Spinal cord (tissue), 10 donors: ENCODE measurements around the gene CAMK2A. TPM values are rescaled to one million over a fixed set of nuclear protein-coding genes. Genes with fewer than 3 reads are reported as not detected.

Experiments used
- DNase-seq, 6 donors: peaks; one replicate each; pipeline versions ENCODE4 v3.0.0 to v3.0.0-alpha.2; 2013 to 2015; ENCODE audit warnings: low spot score in 6 of 6, low read depth in 4 of 6
- H3K27ac ChIP-seq: one replicate; pipeline ENCODE4 v1.5.1; 2013; ENCODE audit warnings: low read depth, low read length, control low read depth
- H3K27me3 ChIP-seq: one replicate; pipeline ENCODE4 v1.6.1; 2013; ENCODE audit warnings: low read length; ENCODE audit not compliant: control insufficient read depth, insufficient read depth
- H3K36me3 ChIP-seq: one replicate; pipeline ENCODE4 v1.6.1; 2013; ENCODE audit warnings: low read length; ENCODE audit not compliant: control insufficient read depth, insufficient read depth
- H3K4me1 ChIP-seq: one replicate; pipeline ENCODE4 v1.6.1; 2013; ENCODE audit warnings: low read length; ENCODE audit not compliant: control insufficient read depth, insufficient read depth
- H3K4me3 ChIP-seq: one replicate; pipeline ENCODE4 v1.5.1; 2013; ENCODE audit warnings: low read depth, low read length, control low read depth
- H3K9me3 ChIP-seq: one replicate; pipeline ENCODE4 v1.6.1; 2013; ENCODE audit warnings: low read length; ENCODE audit not compliant: control insufficient read depth, insufficient read depth
- WGBS: methylation state at CpG from one replicate; pipeline ENCODE4 v1.1.5; 2013; ENCODE audit warnings: missing lambda C conversion rate; ENCODE audit not compliant: insufficient coverage; 5-methylcytosine and 5-hydroxymethylcytosine counted together
- polyA plus RNA-seq, 2 donors: library from polyadenylated mRNA; unstranded; fragments of 120-200 nt; gene quantifications; one replicate each; pipeline ENCODE4 v1.2.1, GENCODE V29; 2013; ENCODE audit not compliant: insufficient read length in 2 of 2
- total RNA-seq, 2 donors: library from RNA; depleted of rRNA in 1 of 2; stranded (reverse); fragments of 120-200 nt in 1 of 2; fragments of >200 nt in 1 of 2; gene quantifications; one replicate each; pipeline versions ENCODE4 v1.2.3 to v1.2.4, GENCODE V29; 2013 to 2014
- donor health status: healthy.

The CAMK2A gene
- total and polyA plus RNA-seq, 4 donors, result 5.7 to 26.8 (median 23.5) TPM

- no CpG with 5 or more reads among the region's 1 CpG for WGBS
- peaks cover 13% of the 10 kb centered on the region for H3K4me1 ChIP-seq
- no peaks in the 10 kb centered on the region for H3K9me3 ChIP-seq
- H3K4me3 ChIP-seq, result no peak overlapping the region
- H3K36me3 ChIP-seq, result peaks cover 31% of the 10 kb centered on the region
- no peaks in the 10 kb centered on the region for H3K27me3 ChIP-seq
- no peak overlapping the region for H3K27ac ChIP-seq
- DNase-seq, result no peak
Measured at GRCh38 chr5:150197476-150197875, 92.1 kb downstream of the CAMK2A start.

GRCh38 chr5:150196986-150197385, 92.6 kb downstream of the CAMK2A start:
- no peak overlapping the region for H3K4me3 ChIP-seq
- peaks cover 18% of the 10 kb centered on the region for H3K4me1 ChIP-seq
- H3K36me3 ChIP-seq, result peaks cover 26% of the 10 kb centered on the region
- DNase-seq, result no peak
- H3K27ac ChIP-seq, result no peak overlapping the region
- 95% methylated on average over 15 of the region's 16 CpGs for WGBS
- peaks cover 2% of the 10 kb centered on the region for H3K27me3 ChIP-seq
- no peaks in the 10 kb centered on the region for H3K9me3 ChIP-seq

GRCh38 chr5:150196514-150196913, 93.1 kb downstream of the CAMK2A start:
- no peak for DNase-seq
- Histone ChIP-seq H3K4me1 (peaks cover 22% of the 10 kb centered on the region), H3K27me3 (peaks cover 2% of the 10 kb centered on the region), H3K9me3 (no peaks in the 10 kb centered on the region), H3K4me3 (no peak overlapping the region), H3K36me3 (peaks cover 25% of the 10 kb centered on the region), H3K27ac (no peak overlapping the region)
- 62% methylated on average over 5 of the region's 5 CpGs for WGBS

- H3K4me3 ChIP-seq, result no peak overlapping the region
Measured at GRCh38 chr5:150195736-150196485, 93.7 kb downstream of the CAMK2A start.

GRCh38 chr5:150192462-150192861, 97.1 kb downstream of the CAMK2A start:
- H3K36me3 ChIP-seq, result peaks cover 15% of the 10 kb centered on the region
- no peaks in the 10 kb centered on the region for H3K9me3 ChIP-seq
- peak in 4 of 6 donors; percentile 39 to 94 (median 68) for DNase-seq
- 21% methylated on average over 2 of the region's 4 CpGs for WGBS
- H3K4me1 ChIP-seq, result peaks cover 34% of the 10 kb centered on the region
- no peak overlapping the region for H3K4me3 ChIP-seq
- H3K27me3 ChIP-seq, result peaks cover 32% of the 10 kb centered on the region
- no peak overlapping the region for H3K27ac ChIP-seq

More at GRCh38 chr5:150195736-150196485, 93.7 kb downstream of the CAMK2A start:
- no peak for DNase-seq
- peaks cover 25% of the 10 kb centered on the region for H3K36me3 ChIP-seq
- no peak overlapping the region for H3K27ac ChIP-seq
- WGBS, result 63% methylated on average over 2 of the region's 9 CpGs
- H3K9me3 ChIP-seq, result no peaks in the 10 kb centered on the region
- peaks cover 23% of the 10 kb centered on the region for H3K4me1 ChIP-seq
- peaks cover 5% of the 10 kb centered on the region for H3K27me3 ChIP-seq

- no peak overlapping the region for H3K4me3 ChIP-seq
- H3K4me1 ChIP-seq, result peaks cover 36% of the 10 kb centered on the region
- H3K27ac ChIP-seq, result no peak overlapping the region
- no peaks in the 10 kb centered on the region for H3K9me3 ChIP-seq
- H3K27me3 ChIP-seq, result peaks cover 32% of the 10 kb centered on the region
- no CpG with 5 or more reads among the region's 2 CpGs for WGBS
- H3K36me3 ChIP-seq, result peaks cover 4% of the 10 kb centered on the region
- no peak for DNase-seq
Measured at GRCh38 chr5:150190987-150191386, 98.6 kb downstream of the CAMK2A start.

GRCh38 chr5:150190503-150190979, 99.0 kb downstream of the CAMK2A start:
- peak overlapping the region; percentile 21 for H3K4me3 ChIP-seq
- peaks cover 39% of the 10 kb centered on the region for H3K4me1 ChIP-seq
- no peaks in the 10 kb centered on the region for H3K9me3 ChIP-seq
- H3K27me3 ChIP-seq, result peaks cover 32% of the 10 kb centered on the region
- no peak overlapping the region for H3K27ac ChIP-seq
- 19% methylated on average over 4 of the region's 16 CpGs for WGBS
- no peak for DNase-seq
- peaks cover under 1% of the 10 kb centered on the region for H3K36me3 ChIP-seq

- peak within 1 kb of the TSS; percentile 21 for H3K4me3 ChIP-seq
- peaks cover 32% of the 10 kb centered on the region for H3K27me3 ChIP-seq
- H3K27ac ChIP-seq, result no peak within 1 kb of the TSS
- H3K9me3 ChIP-seq, result no peaks in the 10 kb centered on the region
- WGBS, result under 1% methylated on average over 58 of the region's 58 CpGs
- no peak for DNase-seq
- H3K36me3 ChIP-seq, result no peaks in the 10 kb centered on the region
- peaks cover 39% of the 10 kb centered on the region for H3K4me1 ChIP-seq
Measured at GRCh38 chr5:150189728-150190502, 99.7 kb downstream of the CAMK2A start, which contains the start of gene SLC6A7. TSS of gene SLC6A7 (plus strand) at chr5:150190062. CDS start at chr5:150190328, 266 bp downstream.

GRCh38 chr5:150189326-150189725, 100.2 kb downstream of the CAMK2A start:
- no peak overlapping the region for H3K4me3 ChIP-seq
- H3K9me3 ChIP-seq, result no peaks in the 10 kb centered on the region
- no peaks in the 10 kb centered on the region for H3K36me3 ChIP-seq
- DNase-seq, result no peak
- no CpG with 5 or more reads among the region's 3 CpGs for WGBS
- peaks cover 35% of the 10 kb centered on the region for H3K4me1 ChIP-seq
- H3K27me3 ChIP-seq, result peaks cover 32% of the 10 kb centered on the region
- no peak overlapping the region for H3K27ac ChIP-seq
